A673 (cell line): ENCODE results near the gene CXCR6. TPM values are rescaled to one million over a fixed set of nuclear protein-coding genes. Genes with fewer than 3 reads are reported as not detected.

Experiments
- BruUV-seq: library from RNA; stranded (reverse); fragments of 400-500 nt; replicated peaks from 2 replicates; lab custom pipeline; 2021; lab: Mats Ljungman, UMichigan
- CTCF ChIA-PET: fragments of 300-600 bp; sonication (Branson Sonifier 250); formaldehyde crosslinking; loops from one replicate; lab custom pipeline; 2022; ENCODE audit warnings: antibody characterized with exemption; lab: Charles Lee
- POLR2A ChIA-PET: fragments of 300-600 bp; sonication (Branson Sonifier 250); formaldehyde crosslinking; loops from one replicate; lab custom pipeline; 2022; ENCODE audit warnings: antibody characterized with exemption; ENCODE audit not compliant: low non-redundant PET; lab: Charles Lee
- DNase-seq: peaks from one replicate; pipeline ENCODE4 v3.0.0-alpha.2; 2015; ENCODE audit warnings: low spot score
- H3K27ac ChIP-seq: fragments of 200-600 bp; sonication (generic); 2 replicates; pipeline ENCODE4 v1.5.1; 2016; ENCODE audit warnings: mixed run types, low read depth, mild to moderate bottlenecking, mixed read lengths, antibody characterized with exemption, low read length; ENCODE audit not compliant: poor library complexity, severe bottlenecking
- H3K27me3 ChIP-seq: fragments of 200-600 bp; sonication (generic); replicated peaks from 2 replicates; pipeline ENCODE4 v1.6.1; 2017; ENCODE audit warnings: mixed run types, low read depth, mild to moderate bottlenecking, mixed read lengths, antibody characterized with exemption, low read length; ENCODE audit not compliant: insufficient read depth, poor library complexity
- H3K36me3 ChIP-seq: fragments of 200-600 bp; sonication (generic); 2 replicates; pipeline ENCODE4 v1.6.1; 2016; ENCODE audit warnings: mixed run types, mild to moderate bottlenecking, mixed read lengths, antibody characterized with exemption, low read length; ENCODE audit not compliant: insufficient read depth, poor library complexity, severe bottlenecking
- H3K4me1 ChIP-seq: fragments of 200-600 bp; sonication (generic); 2 replicates; pipeline ENCODE4 v1.6.1; 2017; ENCODE audit warnings: mixed run types, mild to moderate bottlenecking, mixed read lengths, antibody characterized with exemption, low read length; ENCODE audit not compliant: insufficient read depth, poor library complexity, severe bottlenecking
- H3K4me3 ChIP-seq: fragments of 200-600 bp; sonication (generic); 2 replicates; pipeline ENCODE4 v1.5.1; 2016; ENCODE audit warnings: low read depth, mixed run types, mild to moderate bottlenecking, mixed read lengths, low read length; ENCODE audit not compliant: poor library complexity, severe bottlenecking
- H3K9me3 ChIP-seq: fragments of 200-600 bp; sonication (generic); 2 replicates; pipeline ENCODE4 v1.6.1; 2016; ENCODE audit warnings: mixed run types, low read depth, mild to moderate bottlenecking, mixed read lengths, antibody characterized with exemption, low read length; ENCODE audit not compliant: poor library complexity, severe bottlenecking
- EZH2 ChIP-seq: fragments of 200-600 bp; sonication (generic); IDR thresholded peaks from 2 replicates; pipeline ENCODE4 v1.6.1; 2017; ENCODE audit warnings: borderline replicate concordance, low read depth, mild to moderate bottlenecking, mixed read lengths, antibody characterized with exemption, low read length; ENCODE audit not compliant: poor library complexity, severe bottlenecking
- intact Hi-C: fragments of 100-400 bp; cut with micrococcal nuclease; formaldehyde crosslinking; loops from one replicate; pipeline ENCODE4 v1.10.0; 2022; ENCODE audit not compliant: unreplicated experiment
- total RNA-seq: library from RNA; stranded (reverse); gene quantifications from 2 replicates; pipeline ENCODE4 v1.2.3, GENCODE V29; 2021
- TF ChIP-seq, protein P1 (sequence below): fragments of 300-800, 200-600 bp; sonication (generic); conservative IDR thresholded peaks from 2 replicates; pipeline ENCODE4 v1.5.1; 2017; ENCODE audit warnings: low read depth, mild to moderate bottlenecking, antibody characterized with exemption, low read length, moderate library complexity, mixed read lengths

CXCR6 gene
- total RNA-seq, 1 experiment from 2014 or later: not detected

DNA sequence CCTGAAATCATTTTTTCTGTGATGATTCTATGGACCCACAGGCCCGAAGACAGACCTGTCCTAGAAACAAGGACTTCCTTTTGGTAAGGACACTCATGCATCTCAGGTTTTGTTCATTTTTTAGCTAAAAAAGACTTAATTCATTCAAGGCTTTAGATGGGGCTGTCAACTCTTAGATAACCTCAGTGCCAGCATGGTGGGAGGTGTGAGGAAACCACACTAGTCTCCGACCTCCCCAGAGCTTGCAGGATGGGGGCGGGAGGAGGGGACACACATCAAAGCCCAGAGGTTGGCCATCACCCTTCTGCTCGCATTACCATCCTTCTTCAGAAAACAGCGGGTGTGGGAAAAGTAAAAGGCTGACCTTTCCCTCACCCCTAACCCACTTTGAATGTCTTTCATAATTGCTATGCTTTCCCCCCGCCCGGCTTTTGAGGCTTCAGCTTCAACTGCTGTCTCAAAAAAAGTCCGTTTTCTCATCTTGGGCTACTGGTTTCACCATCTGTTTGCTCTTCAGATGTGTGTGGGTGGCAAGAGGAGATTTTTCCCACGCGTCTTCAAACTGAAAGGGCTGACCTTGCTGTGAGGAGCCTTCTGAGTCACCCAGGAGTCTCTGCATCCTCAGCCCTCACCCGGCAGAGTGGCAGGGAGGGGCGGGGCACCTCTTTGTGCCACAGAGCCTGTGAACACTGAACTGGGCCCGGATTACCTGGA, 27.6 kb upstream of the CXCR6 start:
- DNase-seq: peak; percentile 1
- POLR2A ChIA-PET: no interaction called here
- CTCF ChIA-PET: no interaction called here
- Histone ChIP-seq H3K9me3 (no peaks in the 10 kb centered on the region), H3K4me3 (no peak overlapping the region), H3K27me3 (no peaks in the 10 kb centered on the region), H3K36me3 (no peaks in the 10 kb centered on the region), H3K27ac (no peak overlapping the region), H3K4me1 (no peaks in the 10 kb centered on the region)
- intact Hi-C loops: no loop called here
- no peak for TF ChIP-seq EZH2
- TF ChIP-seq, protein P1, sequence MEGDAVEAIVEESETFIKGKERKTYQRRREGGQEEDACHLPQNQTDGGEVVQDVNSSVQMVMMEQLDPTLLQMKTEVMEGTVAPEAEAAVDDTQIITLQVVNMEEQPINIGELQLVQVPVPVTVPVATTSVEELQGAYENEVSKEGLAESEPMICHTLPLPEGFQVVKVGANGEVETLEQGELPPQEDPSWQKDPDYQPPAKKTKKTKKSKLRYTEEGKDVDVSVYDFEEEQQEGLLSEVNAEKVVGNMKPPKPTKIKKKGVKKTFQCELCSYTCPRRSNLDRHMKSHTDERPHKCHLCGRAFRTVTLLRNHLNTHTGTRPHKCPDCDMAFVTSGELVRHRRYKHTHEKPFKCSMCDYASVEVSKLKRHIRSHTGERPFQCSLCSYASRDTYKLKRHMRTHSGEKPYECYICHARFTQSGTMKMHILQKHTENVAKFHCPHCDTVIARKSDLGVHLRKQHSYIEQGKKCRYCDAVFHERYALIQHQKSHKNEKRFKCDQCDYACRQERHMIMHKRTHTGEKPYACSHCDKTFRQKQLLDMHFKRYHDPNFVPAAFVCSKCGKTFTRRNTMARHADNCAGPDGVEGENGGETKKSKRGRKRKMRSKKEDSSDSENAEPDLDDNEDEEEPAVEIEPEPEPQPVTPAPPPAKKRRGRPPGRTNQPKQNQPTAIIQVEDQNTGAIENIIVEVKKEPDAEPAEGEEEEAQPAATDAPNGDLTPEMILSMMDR: no peak
- BruUV-seq: no TSS peak

DNA sequence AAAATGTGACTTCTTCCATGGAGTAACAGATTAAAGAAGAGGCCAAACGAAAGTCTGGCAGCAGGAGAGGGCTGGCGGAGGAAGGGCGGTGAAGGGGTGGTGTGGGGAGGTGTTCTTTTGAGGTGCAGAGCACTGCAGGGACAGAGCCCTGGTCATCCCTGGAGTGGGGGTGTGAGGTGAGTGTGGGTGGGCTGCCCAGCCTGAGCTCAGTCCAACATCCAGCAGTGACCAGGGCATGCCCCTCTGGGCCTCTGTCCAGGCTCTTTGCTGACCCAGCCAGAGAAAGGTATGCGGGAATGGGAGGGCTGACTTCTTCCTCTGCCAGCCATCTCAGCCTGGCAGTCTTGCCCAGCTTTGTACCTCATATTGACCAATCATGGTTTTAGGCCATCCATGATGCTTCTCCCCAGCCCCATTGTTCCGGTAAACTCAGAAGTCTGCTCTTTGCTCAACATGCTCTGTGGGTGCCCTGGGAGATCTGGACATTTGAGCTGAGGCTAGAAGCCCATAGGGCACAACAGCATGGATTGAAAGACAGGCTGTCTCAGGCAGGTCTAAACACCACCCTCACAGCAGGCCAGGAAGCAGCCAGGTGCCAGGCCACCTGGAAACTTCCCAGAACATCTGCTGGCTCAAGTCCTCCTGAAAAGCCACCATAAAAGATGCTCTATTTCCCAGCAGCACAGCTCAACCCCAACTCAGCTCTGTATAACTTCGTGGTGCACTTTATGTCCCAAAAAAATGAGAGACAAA, 25.9 kb upstream of the CXCR6 start:
- no peak for DNase-seq
- Histone ChIP-seq H3K4me1 (no peaks in the 10 kb centered on the region), H3K9me3 (no peaks in the 10 kb centered on the region), H3K36me3 (no peaks in the 10 kb centered on the region), H3K4me3 (no peak overlapping the region), H3K27ac (no peak overlapping the region), H3K27me3 (no peaks in the 10 kb centered on the region)
- CTCF ChIA-PET: no interaction called here
- POLR2A ChIA-PET: no interaction called here
- BruUV-seq: no TSS peak
- TF ChIP-seq, protein P1: no peak
- TF ChIP-seq EZH2: no peak
- intact Hi-C loops: no loop called here

DNA sequence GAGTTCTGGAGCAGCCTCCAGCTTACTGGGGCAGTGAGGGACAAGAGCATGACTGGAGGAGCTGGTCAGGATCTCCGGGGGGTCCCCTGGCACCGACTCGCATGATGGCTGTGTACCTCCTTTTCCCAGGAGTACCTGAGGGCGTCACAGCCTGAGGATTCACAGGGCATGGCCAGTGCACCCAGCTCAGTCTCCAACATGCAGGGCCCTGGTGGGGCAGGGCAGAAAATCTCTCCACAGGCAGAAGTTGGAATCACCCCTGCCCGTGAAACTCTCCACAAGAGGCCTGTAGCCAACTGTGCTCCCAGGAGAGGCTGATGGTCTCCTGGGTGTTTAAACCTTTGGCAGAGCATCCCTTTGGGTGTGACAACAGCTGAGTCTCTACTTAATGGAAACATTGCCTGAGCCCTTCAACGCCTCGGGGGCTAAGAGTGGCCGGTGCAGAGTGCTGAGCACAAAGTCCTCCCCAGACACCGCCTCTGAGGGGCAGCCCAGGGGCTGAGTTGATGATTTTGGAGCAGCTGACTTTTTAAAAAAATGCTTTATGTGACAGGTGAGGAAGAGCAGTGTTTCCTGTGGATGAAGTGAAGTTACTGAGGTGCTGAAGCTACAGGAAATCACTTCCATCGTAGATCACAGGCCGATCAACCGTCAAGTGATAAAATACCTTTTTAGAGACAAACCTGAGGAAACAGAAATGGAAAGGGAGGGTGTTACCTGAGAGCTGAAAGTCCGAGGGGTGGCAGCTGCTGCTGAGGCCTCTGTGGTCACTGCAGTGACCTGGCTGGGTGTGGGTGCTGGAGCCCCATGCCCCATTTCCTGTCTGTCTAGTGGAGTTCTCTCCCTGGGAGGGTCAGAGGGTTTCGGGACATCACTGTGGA, 21.9 kb upstream of the CXCR6 start:
- ChIA-PET POLR2A (no interaction called here), CTCF (interaction anchor here (0.8 kb wide), 1 partner anchor 17 kb away, joined by 3 read pairs; no protein-coding TSS in a partner anchor)
- DNase-seq: no peak
- Histone ChIP-seq H3K4me1 (no peaks in the 10 kb centered on the region), H3K9me3 (no peaks in the 10 kb centered on the region), H3K27ac (no peak overlapping the region), H3K4me3 (no peak overlapping the region), H3K36me3 (no peaks in the 10 kb centered on the region), H3K27me3 (no peaks in the 10 kb centered on the region)
- intact Hi-C loops: no loop called here
- BruUV-seq: no TSS peak
- TF ChIP-seq, protein P1: no peak
- TF ChIP-seq EZH2: no peak
